Measurements from ENCODE around the gene ULK1. TPM values are rescaled to one million over a fixed set of nuclear protein-coding genes. Genes with fewer than 3 reads are reported as not detected.

The ULK1 gene
- total RNA-seq, 1 donor from 2014 or later = 4.9 TPM

GRCh38 chr12:131867471-131867870 is 27.0 kb upstream of the ULK1 start:
- H3K4me3 Mint-ChIP-seq = no peak overlapping the region
- peak overlapping the region; percentile 88 for H3K27ac Mint-ChIP-seq
- peaks cover 17% of the 10 kb centered on the region for H3K4me1 ChIP-seq
- no peak overlapping the region for H3K9ac ChIP-seq
- H3K4me3 ChIP-seq = no peak overlapping the region
- H3K9me3 ChIP-seq (ENCODE audit: low read depth) = no peaks in the 10 kb centered on the region
- peaks cover 23% of the 10 kb centered on the region for H3K4me1 Mint-ChIP-seq
- TF ChIP-seq, protein P1, sequence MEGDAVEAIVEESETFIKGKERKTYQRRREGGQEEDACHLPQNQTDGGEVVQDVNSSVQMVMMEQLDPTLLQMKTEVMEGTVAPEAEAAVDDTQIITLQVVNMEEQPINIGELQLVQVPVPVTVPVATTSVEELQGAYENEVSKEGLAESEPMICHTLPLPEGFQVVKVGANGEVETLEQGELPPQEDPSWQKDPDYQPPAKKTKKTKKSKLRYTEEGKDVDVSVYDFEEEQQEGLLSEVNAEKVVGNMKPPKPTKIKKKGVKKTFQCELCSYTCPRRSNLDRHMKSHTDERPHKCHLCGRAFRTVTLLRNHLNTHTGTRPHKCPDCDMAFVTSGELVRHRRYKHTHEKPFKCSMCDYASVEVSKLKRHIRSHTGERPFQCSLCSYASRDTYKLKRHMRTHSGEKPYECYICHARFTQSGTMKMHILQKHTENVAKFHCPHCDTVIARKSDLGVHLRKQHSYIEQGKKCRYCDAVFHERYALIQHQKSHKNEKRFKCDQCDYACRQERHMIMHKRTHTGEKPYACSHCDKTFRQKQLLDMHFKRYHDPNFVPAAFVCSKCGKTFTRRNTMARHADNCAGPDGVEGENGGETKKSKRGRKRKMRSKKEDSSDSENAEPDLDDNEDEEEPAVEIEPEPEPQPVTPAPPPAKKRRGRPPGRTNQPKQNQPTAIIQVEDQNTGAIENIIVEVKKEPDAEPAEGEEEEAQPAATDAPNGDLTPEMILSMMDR (IDR thresholded peaks at IDR 0.05) = no peak
- TF ChIP-seq EZH2phosphoT487 (IDR thresholded peaks at IDR 0.05) = no peak
- TF ChIP-seq EZH2 (IDR thresholded peaks at IDR 0.05) = no peak
- H3K27ac ChIP-seq = no peak overlapping the region
- H3K36me3 ChIP-seq = no peaks in the 10 kb centered on the region
- peaks cover 15% of the 10 kb centered on the region for H3F3A ChIP-seq (ENCODE audit: low read depth)
- no peaks in the 10 kb centered on the region for H3K9me3 Mint-ChIP-seq
- H3K36me3 Mint-ChIP-seq = no peaks in the 10 kb centered on the region
- no peak for DNase-seq (ENCODE audit: low spot score)
- H4K20me1 ChIP-seq (ENCODE audit: low read depth) = no peaks in the 10 kb centered on the region
- no peak overlapping the region for H2AFZ ChIP-seq (replicated peaks)
- no peaks in the 10 kb centered on the region for H3K27me3 ChIP-seq
- no peaks in the 10 kb centered on the region for H3K79me2 ChIP-seq (ENCODE audit: low read depth)
- H3K4me2 ChIP-seq = no peak overlapping the region
- H3K27me3 Mint-ChIP-seq (ENCODE audit: insufficient read depth, low read depth) = peaks cover 18% of the 10 kb centered on the region

- no peaks in the 10 kb centered on the region for H3K9me3 ChIP-seq (ENCODE audit: low read depth)
- no peaks in the 10 kb centered on the region for H4K20me1 ChIP-seq (ENCODE audit: low read depth)
- Mint-ChIP-seq H3K9me3 (peaks cover 2% of the 10 kb centered on the region), H3K36me3 (no peaks in the 10 kb centered on the region), H3K4me1 (peaks cover 18% of the 10 kb centered on the region), H3K4me3 (no peak overlapping the region), H3K27ac (peak overlapping the region; percentile 88), H3K27me3 (ENCODE audit: insufficient read depth, low read depth) (peaks cover 15% of the 10 kb centered on the region)
- H3K79me2 ChIP-seq (ENCODE audit: low read depth) = no peaks in the 10 kb centered on the region
- H3K27ac ChIP-seq = no peak overlapping the region
- no peaks in the 10 kb centered on the region for H3K36me3 ChIP-seq
- H3K4me2 ChIP-seq = no peak overlapping the region
- H3K4me3 ChIP-seq = no peak overlapping the region
- peaks cover 11% of the 10 kb centered on the region for H3K4me1 ChIP-seq
- no peaks in the 10 kb centered on the region for H3K27me3 ChIP-seq
- TF ChIP-seq, protein P1 (IDR thresholded peaks at IDR 0.05) = no peak
- TF ChIP-seq EZH2phosphoT487 (IDR thresholded peaks at IDR 0.05) (no peak), EZH2 (IDR thresholded peaks at IDR 0.05) (no peak)
- DNase-seq (ENCODE audit: low spot score) = no peak
- H3K9ac ChIP-seq = no peak overlapping the region
- peaks cover 10% of the 10 kb centered on the region for H3F3A ChIP-seq (ENCODE audit: low read depth)
- H2AFZ ChIP-seq (replicated peaks) = no peak overlapping the region
Measured at GRCh38 chr12:131867891-131868675, 26.3 kb upstream of the ULK1 start.

DNA sequence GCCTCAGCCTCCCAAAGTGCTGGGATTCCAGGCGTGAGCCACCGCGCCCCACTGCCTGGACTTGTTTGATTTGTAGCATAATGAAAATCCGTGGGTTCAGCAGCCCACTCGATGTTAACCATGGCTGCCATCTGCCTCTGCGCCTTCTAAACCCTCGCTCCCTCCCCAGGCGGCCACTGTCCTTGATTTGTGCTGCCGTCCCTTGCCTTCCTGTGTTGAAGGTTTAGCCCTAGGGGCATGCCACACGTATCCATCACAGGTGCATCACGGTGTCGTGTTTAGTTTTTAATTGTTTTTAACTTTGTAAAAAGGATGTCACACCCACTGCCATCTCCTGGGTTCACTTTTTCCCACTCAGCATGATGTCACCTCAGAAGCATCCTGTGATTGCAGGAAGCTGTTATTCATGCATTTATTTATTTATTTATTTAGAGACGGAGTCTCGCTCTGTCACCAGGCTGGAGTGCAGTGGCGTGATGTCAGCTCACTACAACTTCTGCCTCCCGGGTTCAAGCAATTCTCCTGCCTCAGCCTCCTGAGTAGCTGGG is 24.5 kb upstream of the ULK1 start:
- H3K27me3 Mint-ChIP-seq (ENCODE audit: insufficient read depth, low read depth) = peaks cover 17% of the 10 kb centered on the region
- Histone ChIP-seq H3F3A (ENCODE audit: low read depth) (no peaks in the 10 kb centered on the region), H4K20me1 (ENCODE audit: low read depth) (no peaks in the 10 kb centered on the region), H3K27ac (no peak overlapping the region), H3K4me1 (no peaks in the 10 kb centered on the region), H3K27me3 (no peaks in the 10 kb centered on the region), H3K4me3 (no peak overlapping the region), H3K4me2 (no peak overlapping the region), H3K9ac (no peak overlapping the region), H3K36me3 (no peaks in the 10 kb centered on the region), H3K9me3 (ENCODE audit: low read depth) (no peaks in the 10 kb centered on the region), H2AFZ (replicated peaks) (no peak overlapping the region), H3K79me2 (ENCODE audit: low read depth) (no peaks in the 10 kb centered on the region)
- peaks cover 11% of the 10 kb centered on the region for H3K9me3 Mint-ChIP-seq
- no peak for DNase-seq (ENCODE audit: low spot score)
- H3K4me3 Mint-ChIP-seq = no peak overlapping the region
- peaks cover 11% of the 10 kb centered on the region for H3K4me1 Mint-ChIP-seq
- TF ChIP-seq, protein P1 (IDR thresholded peaks at IDR 0.05) = no peak
- TF ChIP-seq EZH2 (IDR thresholded peaks at IDR 0.05) (no peak), EZH2phosphoT487 (IDR thresholded peaks at IDR 0.05) (no peak)
- no peaks in the 10 kb centered on the region for H3K36me3 Mint-ChIP-seq
- no peak overlapping the region for H3K27ac Mint-ChIP-seq
